GM12892 (cell line): ENCODE data around the gene RHOT2.

Experiments
- POLR2A ChIP-seq: IDR thresholded peaks from 2 replicates; pipeline ENCODE4 v1.6.1; 2011; ENCODE audit warnings: low read depth, low read length, control low read depth
- POLR2AphosphoS5 ChIP-seq: IDR thresholded peaks from 2 replicates; pipeline ENCODE4 v1.6.1; 2011; ENCODE audit warnings: low read depth, low read length, control low read depth

DNA sequence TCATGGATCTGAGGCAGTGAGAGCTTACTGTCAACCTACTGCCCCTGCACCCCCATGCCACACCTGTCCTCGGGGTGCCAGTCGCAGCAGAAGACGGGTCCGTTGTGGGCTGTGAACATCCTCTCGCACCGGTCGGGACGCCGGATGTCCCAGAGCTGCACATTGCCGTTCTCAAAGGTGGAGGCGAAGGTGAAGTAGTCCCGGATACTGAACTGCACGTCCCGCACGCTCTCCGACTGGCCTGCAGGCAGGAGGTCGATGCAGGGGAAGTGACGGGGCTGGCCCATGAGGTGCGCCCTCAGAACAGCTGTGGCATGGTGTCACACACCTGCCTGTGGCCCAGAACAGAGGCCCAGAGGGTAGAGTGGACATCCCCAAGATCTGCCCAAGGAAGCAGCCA lies 19.6 kb downstream of the RHOT2 start:
- TF ChIP-seq POLR2AphosphoS5 (no peak), POLR2A (no peak)
